D721Med (cell line): ENCODE data around the gene INSC.

Experiments used
- DNase-seq: peaks from one replicate; pipeline ENCODE4 v3.0.0; 2011; ENCODE audit warnings: low spot score; ENCODE audit not compliant: insufficient read length
- FAIRE-seq: peaks from 2 replicates; lab custom pipeline; 2011; peaks lifted over from hg19 to GRCh38; lab: Jason Lieb, UNC
- TF ChIP-seq, protein P1 (sequence below): IDR thresholded peaks from 2 replicates; pipeline ENCODE4 v1.5.1; 2012; ENCODE audit warnings: mild to moderate bottlenecking, control low read depth; ENCODE audit not compliant: insufficient read depth; ENCODE audit errors: missing control alignments

Gene INSC

DNA sequence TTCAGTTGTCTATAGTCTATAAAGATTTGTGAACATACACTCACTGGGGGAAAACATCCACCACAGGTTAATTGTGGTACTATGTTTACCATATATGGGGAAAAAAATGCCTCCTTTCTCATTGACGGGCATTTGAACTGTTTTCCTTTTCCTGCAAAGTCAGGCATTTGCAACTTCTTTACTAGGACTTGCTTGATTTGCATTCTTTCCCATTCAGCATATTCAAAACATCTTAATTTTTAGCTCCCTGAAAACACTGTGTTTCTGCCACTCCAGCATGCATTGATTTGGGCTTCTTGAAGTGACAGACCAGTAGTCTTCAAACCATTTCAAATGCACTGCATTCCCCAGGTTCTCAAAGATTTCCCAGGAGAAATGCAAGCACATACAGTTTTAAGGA is 67.6 kb downstream of the INSC start:
- TF ChIP-seq, protein P1, sequence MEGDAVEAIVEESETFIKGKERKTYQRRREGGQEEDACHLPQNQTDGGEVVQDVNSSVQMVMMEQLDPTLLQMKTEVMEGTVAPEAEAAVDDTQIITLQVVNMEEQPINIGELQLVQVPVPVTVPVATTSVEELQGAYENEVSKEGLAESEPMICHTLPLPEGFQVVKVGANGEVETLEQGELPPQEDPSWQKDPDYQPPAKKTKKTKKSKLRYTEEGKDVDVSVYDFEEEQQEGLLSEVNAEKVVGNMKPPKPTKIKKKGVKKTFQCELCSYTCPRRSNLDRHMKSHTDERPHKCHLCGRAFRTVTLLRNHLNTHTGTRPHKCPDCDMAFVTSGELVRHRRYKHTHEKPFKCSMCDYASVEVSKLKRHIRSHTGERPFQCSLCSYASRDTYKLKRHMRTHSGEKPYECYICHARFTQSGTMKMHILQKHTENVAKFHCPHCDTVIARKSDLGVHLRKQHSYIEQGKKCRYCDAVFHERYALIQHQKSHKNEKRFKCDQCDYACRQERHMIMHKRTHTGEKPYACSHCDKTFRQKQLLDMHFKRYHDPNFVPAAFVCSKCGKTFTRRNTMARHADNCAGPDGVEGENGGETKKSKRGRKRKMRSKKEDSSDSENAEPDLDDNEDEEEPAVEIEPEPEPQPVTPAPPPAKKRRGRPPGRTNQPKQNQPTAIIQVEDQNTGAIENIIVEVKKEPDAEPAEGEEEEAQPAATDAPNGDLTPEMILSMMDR = no peak
- FAIRE-seq = no peak
- no peak for DNase-seq

DNA sequence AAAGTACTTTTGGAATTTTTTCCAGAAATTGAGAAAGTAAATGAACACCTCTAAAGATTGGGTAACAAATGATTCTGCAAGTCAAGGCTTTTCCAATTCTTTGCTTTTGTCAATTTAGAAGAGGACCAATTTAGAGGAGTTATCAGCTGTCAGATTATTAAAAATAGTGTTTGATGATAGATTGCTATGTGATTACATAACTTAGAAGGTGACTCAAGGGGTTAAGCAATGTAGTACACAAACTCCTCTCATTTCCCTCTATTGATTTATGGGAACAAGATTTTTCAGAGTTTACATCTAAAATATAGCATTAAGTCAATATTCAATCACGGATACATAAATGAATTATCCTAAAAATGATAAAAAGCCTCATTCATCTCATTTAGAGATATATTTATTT is 70.3 kb downstream of the INSC start:
- TF ChIP-seq, protein P1 = no peak
- DNase-seq = no peak
- no peak for FAIRE-seq

DNA sequence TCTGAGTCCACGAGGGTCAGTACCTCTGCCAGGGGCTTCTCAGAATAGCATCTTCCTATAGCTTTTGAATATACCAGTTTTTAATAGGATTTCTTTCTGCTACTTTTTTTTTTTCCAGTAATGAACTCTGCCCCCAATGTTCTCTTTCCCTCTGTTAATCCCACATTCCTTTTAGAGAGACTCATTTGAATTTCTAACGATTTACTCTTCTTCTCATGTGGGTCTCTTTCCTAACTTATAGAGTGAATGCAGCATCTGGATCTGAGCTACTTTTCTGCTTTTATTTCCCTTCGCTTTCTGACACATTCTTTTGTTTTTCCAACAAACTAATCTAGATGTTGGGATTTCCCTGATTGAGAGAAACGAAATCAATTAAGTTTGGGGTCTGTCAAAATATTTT is 71.4 kb downstream of the INSC start:
- TF ChIP-seq, protein P1 = no peak
- DNase-seq (no peak), FAIRE-seq (no peak)

DNA sequence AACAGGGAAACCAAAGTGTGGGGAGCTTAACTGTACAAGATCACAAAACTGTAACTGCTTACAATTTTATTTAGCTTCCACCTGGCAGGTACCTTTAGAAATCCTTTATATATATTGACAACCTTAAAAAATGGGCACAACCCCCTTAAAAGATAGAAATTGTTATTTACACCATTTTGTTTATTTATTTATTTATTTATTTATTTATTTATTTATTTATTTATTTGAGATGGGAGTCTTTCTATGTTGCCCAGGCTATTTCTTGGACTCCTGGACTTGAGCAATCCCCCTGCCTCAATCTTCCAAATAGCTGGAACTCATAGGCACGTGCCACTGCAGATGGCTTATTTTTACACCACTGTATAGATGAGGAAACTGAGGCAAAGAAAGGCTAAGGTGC is 74.5 kb downstream of the INSC start:
- FAIRE-seq (no peak), DNase-seq (no peak)
- TF ChIP-seq, protein P1 = no peak

DNA sequence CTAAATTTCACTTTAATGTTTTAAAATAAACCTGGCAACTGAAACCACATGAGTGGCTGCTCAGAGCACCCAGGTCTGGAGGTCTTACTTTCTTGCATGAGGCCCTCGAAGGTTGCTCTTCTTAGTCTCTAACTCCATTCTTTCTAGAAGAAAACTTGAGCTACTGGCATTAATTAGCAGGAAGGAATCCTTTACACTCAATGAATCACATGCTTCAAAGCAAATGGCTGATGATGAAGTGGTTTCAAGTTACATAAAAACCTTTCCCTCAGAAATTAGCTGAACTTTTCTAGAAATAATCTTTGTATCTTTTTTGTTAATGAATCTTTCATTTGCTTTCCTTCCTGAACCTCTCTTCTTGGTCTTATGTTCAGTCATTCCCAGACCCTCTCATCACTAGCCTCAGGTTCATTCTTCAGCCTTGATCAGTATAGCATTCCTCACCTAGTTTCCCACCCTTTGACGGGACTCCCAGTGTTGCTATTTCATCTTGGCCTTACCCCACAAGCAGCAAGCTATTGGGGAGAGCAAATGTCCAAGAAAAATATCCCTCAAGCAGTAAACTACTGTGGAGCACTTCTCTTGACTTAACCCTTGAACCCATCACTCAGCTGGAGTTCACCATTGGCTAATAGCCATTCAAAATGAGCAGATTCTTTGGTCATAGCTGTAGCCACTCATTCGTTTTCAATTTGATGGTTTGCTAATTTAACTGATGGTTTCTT is 75.1 kb downstream of the INSC start:
- TF ChIP-seq, protein P1 = no peak
- no peak for DNase-seq

DNA sequence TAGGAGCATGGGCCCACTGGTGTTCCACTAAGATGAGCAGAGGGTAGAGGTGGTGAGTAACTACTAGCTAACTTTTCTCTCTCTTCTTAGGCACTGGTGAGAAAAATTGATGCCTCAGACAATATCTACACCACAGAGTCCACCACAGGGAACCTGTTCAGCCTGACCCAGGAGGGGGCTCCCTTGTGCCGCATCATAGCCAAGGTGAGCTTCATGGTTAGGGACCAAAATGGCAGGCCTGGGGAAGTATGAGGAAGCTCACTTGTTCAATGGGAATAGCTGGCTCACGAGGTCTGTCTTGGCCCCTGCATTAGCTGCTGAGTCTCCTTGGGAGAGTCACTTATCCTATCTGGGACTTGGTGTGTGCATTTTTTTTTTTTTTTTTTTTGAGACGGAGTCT is 75.9 kb downstream of the INSC start:
- FAIRE-seq (no peak), DNase-seq (no peak)
- TF ChIP-seq, protein P1 = no peak

More for the DNA sequence above, 75.1 kb downstream of the INSC start:
- no peak for FAIRE-seq

DNA sequence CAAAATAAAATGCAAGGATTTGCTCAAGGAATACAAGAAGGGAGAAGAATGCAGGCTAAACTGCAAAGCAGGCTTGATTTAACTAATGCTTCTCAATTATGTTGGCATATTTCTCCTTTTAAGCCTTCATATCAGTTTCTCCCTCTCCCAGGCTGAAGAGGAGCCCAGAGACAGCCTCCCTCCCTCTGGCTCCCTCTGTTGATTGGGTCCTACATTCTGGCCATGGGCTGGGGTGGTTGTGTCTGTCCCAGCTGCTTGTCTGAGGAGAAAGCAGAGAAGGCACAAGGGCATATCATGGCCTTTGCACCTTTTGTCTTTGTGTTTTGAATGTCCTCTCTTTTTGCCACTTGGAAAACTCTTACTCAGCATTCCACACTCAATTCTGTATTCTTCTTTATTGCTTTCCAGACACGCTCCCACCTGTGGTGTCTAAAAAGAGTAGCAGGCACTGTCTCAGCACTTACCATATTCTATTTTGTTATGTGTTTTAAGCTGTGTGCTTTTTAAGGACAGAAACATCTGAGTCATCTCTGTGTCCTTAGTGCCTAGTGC is 77.4 kb downstream of the INSC start:
- DNase-seq = no peak
- no peak for FAIRE-seq
- TF ChIP-seq, protein P1 = no peak
